HG02763 (cell line): ENCODE measurements around the gene DMAC1.

ENCODE experiments used
- ATAC-seq: cut with Tn5 transposase; IDR thresholded peaks from one replicate; pipeline ENCODE4 v1.9.1; 2021; ENCODE audit warnings: mild to moderate bottlenecking, moderate library complexity; ENCODE audit not compliant: unreplicated experiment

DMAC1 gene

GRCh38 chr9:7783635-7784063 is 15.9 kb downstream of the DMAC1 start:
- no peak for ATAC-seq

GRCh38 chr9:7782400-7783120 is 17.0 kb downstream of the DMAC1 start:
- ATAC-seq, result no peak

- no peak for ATAC-seq
These were observed 19.2 kb downstream of the DMAC1 start for GRCh38 chr9:7780261-7780988.

- ATAC-seq, result no peak
These were observed 20.6 kb downstream of the DMAC1 start for GRCh38 chr9:7778851-7779600.

GRCh38 chr9:7777771-7778170 is 21.8 kb downstream of the DMAC1 start:
- ATAC-seq, result no peak

GRCh38 chr9:7770111-7770510 is 29.5 kb downstream of the DMAC1 start:
- no peak for ATAC-seq

- no peak for ATAC-seq
These were observed 37.0 kb downstream of the DMAC1 start for GRCh38 chr9:7762600-7762999.

- no peak for ATAC-seq
These were observed 39.6 kb downstream of the DMAC1 start for GRCh38 chr9:7760014-7760415.

GRCh38 chr9:7756088-7756487 is 43.5 kb downstream of the DMAC1 start:
- peak; percentile 99 for ATAC-seq

- no peak for ATAC-seq
These were observed 47.1 kb downstream of the DMAC1 start for GRCh38 chr9:7752481-7752880.
